H1 (cell line): ENCODE measurements around the gene ERAS. TPM values are rescaled to one million over a fixed set of nuclear protein-coding genes. Genes with fewer than 3 reads are reported as not detected.

Experiments
- BCL11A ChIP-seq, 2 experiments: IDR thresholded peaks; one replicate each; pipeline ENCODE4 v1.6.1; 2011; ENCODE audit warnings: low read depth in 2 of 2, low read length in 2 of 2, mild to moderate bottlenecking in 2 of 2
- CEBPB ChIP-seq: IDR thresholded peaks from 2 replicates; pipeline ENCODE4 v1.6.1; 2012; ENCODE audit warnings: low read depth, low read length
- CHD1 ChIP-seq: IDR thresholded peaks from 2 replicates; pipeline ENCODE4 v1.6.1; 2012; ENCODE audit warnings: low read depth, low read length, improper control_type of control experiment
- CREB1 ChIP-seq: IDR thresholded peaks from 2 replicates; pipeline ENCODE4 v1.6.1; 2012; ENCODE audit warnings: inconsistent platforms
- CTBP2 ChIP-seq: IDR thresholded peaks from 2 replicates; pipeline ENCODE4 v1.7.0; 2011; ENCODE audit warnings: borderline replicate concordance, mild to moderate bottlenecking, moderate library complexity, mixed read lengths, low read length; ENCODE audit not compliant: insufficient read depth, insufficient read length
- HDAC2 ChIP-seq, 2 experiments: fragments of 300-600 bp in 1 of 2; sonication (generic) in 1 of 2; IDR thresholded peaks; 2 replicates each; pipeline ENCODE4 v1.6.1; 2011 to 2012; ENCODE audit warnings: low read depth in 2 of 2, low read length in 2 of 2, mild to moderate bottlenecking in 2 of 2, moderate library complexity in 2 of 2, borderline replicate concordance in 1 of 2, inconsistent platforms in 1 of 2
- JUND ChIP-seq: IDR thresholded peaks from 2 replicates; pipeline ENCODE4 v1.6.1; 2011; ENCODE audit warnings: mild to moderate bottlenecking, improper control_type of control experiment, low read length
- KDM1A ChIP-seq: fragments of 200-600, 300-600 bp; sonication (generic); IDR thresholded peaks from 2 replicates; pipeline ENCODE4 v1.7.1; 2016; ENCODE audit warnings: mild to moderate bottlenecking, low read length, borderline replicate concordance
- PHF8 ChIP-seq: fragments of 200-600 bp; sonication (generic); conservative IDR thresholded peaks from 2 replicates; pipeline ENCODE4 v1.7.1; 2012; ENCODE audit warnings: low read depth, mild to moderate bottlenecking, inconsistent platforms, low read length, moderate library complexity
- POLR2A ChIP-seq, 2 experiments: IDR thresholded peaks; 1 replicate in 1 of 2; 2 replicates in 1 of 2; pipeline ENCODE4 v1.6.1; 2011; ENCODE audit warnings: low read depth in 2 of 2, low read length in 2 of 2, mild to moderate bottlenecking in 2 of 2; ENCODE audit errors: control extremely low read depth in 1 of 2
- POLR2AphosphoS5 ChIP-seq: IDR thresholded peaks from 2 replicates; pipeline ENCODE4 v1.6.1; 2011; ENCODE audit warnings: low read depth, low read length
- RNF2 ChIP-seq: fragments of 200-900, 300-1000 bp; sonication (generic); IDR thresholded peaks from 2 replicates; pipeline ENCODE4 v1.7.1; 2016; ENCODE audit warnings: borderline replicate concordance, low read depth, mild to moderate bottlenecking, antibody characterized with exemption, low read length; ENCODE audit not compliant: poor library complexity, severe bottlenecking; ENCODE audit errors: missing control alignments
- SIN3A ChIP-seq, 2 experiments: IDR thresholded peaks in 1 of 2; conservative IDR thresholded peaks in 1 of 2; 2 replicates each; pipeline ENCODE4 v1.6.1; 2011 to 2012; ENCODE audit warnings: low read length in 2 of 2, improper control_type of control experiment in 1 of 2, low read depth in 1 of 2, mild to moderate bottlenecking in 1 of 2
- SRF ChIP-seq: IDR thresholded peaks from 2 replicates; pipeline ENCODE4 v1.6.1; 2011; ENCODE audit warnings: mild to moderate bottlenecking, low read depth, low read length, moderate library complexity
- TAF1 ChIP-seq: IDR thresholded peaks from 2 replicates; pipeline ENCODE4 v1.6.1; 2011; ENCODE audit warnings: mild to moderate bottlenecking, low read depth, low read length
- TAF7 ChIP-seq: optimal IDR thresholded peaks from 2 replicates; pipeline ENCODE3; 2011; ENCODE audit warnings: low read depth, mild to moderate bottlenecking, inconsistent platforms, low read length, moderate library complexity, borderline replicate concordance
- TBP ChIP-seq: IDR thresholded peaks from 2 replicates; pipeline ENCODE4 v1.6.1; 2011; ENCODE audit warnings: low read depth, low read length, improper control_type of control experiment
- TCF12 ChIP-seq: IDR thresholded peaks from 2 replicates; pipeline ENCODE4 v1.6.1; 2011; ENCODE audit warnings: low read depth, mild to moderate bottlenecking, low read length
- polyA plus RNA-seq, 7 experiments: library from polyadenylated mRNA; depleted of rRNA in 3 of 7; stranded (reverse) in 5 of 7; unstranded in 2 of 7; fragments of >200 nt in 5 of 7; fragments of 200-250 nt in 2 of 7; gene quantifications; 1 replicate in 5 of 7; 2 replicates in 1 of 7; 4 replicates in 1 of 7; pipeline versions ENCODE4 v1.2.1 to v1.2.3, GENCODE V29; 2011 to 2013; ENCODE audit warnings: missing spikeins in 2 of 7, mixed read lengths in 2 of 7
- total RNA-seq: library from RNA; stranded (reverse); fragmentation: NEBNext Ultra II Directional; extraction: Animal tissue kit (Norgen Biotek cat#: 25700); gene quantifications from 2 replicates; pipeline ENCODE4 v1.2.1, GENCODE V29; 2021

The ERAS gene
- total and polyA plus RNA-seq, 2 of the 8 experiments (the other 6 are each of a cell fraction or from before 2014, with no cell fraction given), result 0.70 TPM; not detected in 1

GRCh38 chrX:48802089-48802904 lies 24.0 kb upstream of the ERAS start (continued):
- no peak for TF ChIP-seq CTBP2
- TF ChIP-seq TBP, result peak; percentile 43; the same call in 1 of the 2 replicates
- peak; percentile 26; the same call in 1 of the 2 replicates for TF ChIP-seq TAF1
- TF ChIP-seq CHD1, result no peak
- no peak for TF ChIP-seq KDM1A
- no peak for TF ChIP-seq RNF2
- no peak for TF ChIP-seq CREB1
- no peak for TF ChIP-seq TAF7
- peak; percentile 58 for TF ChIP-seq POLR2AphosphoS5
- no peak for TF ChIP-seq SIN3A (conservative IDR thresholded peaks at IDR 0.05 in 1 of 2, IDR thresholded peaks at IDR 0.05 in 1 of 2; ENCODE audit: low read depth in 1 of 2, low read length in 2 of 2)
- TF ChIP-seq JUND, result no peak
- TF ChIP-seq HDAC2 (IDR thresholded peaks at IDR 0.05; ENCODE audit: borderline replicate concordance in 1 of 2, low read depth in 2 of 2, low read length in 2 of 2), result no peak
- peak; percentile 73 for TF ChIP-seq PHF8
- TF ChIP-seq CEBPB, result no peak
- no peak for TF ChIP-seq SRF
- TF ChIP-seq POLR2A (IDR thresholded peaks at IDR 0.05; ENCODE audit: control extremely low read depth in 1 of 2, low read depth in 2 of 2, low read length in 2 of 2), result peak in 1 of 2 experiments; percentile 32; a peak in 1 of 3 replicates
- no peak for TF ChIP-seq BCL11A (IDR thresholded peaks at IDR 0.05; ENCODE audit: low read depth in 2 of 2, low read length in 2 of 2)
- no peak for TF ChIP-seq TCF12
